PFSK-1 (cell line): ENCODE measurements around the gene CD63.

Experiments used
- FOXP2 ChIP-seq: optimal IDR thresholded peaks from 2 replicates; pipeline ENCODE3; 2011; ENCODE audit warnings: borderline replicate concordance, control low read depth, inconsistent platforms; ENCODE audit not compliant: insufficient read depth; ENCODE audit errors: extremely low read length, extremely low read depth
- POLR2AphosphoS5 ChIP-seq: IDR thresholded peaks from 2 replicates; pipeline ENCODE4 v1.6.1; 2012; ENCODE audit warnings: low read depth, mild to moderate bottlenecking, control low read depth, low read length, moderate library complexity
- REST ChIP-seq, 2 experiments: IDR thresholded peaks; 2 replicates each; pipeline versions ENCODE4 v1.6.1 to v1.8.0; 2011 to 2012; ENCODE audit warnings: low read depth in 2 of 2, low read length in 2 of 2, control low read depth in 1 of 2, inconsistent platforms in 1 of 2, mild to moderate bottlenecking in 1 of 2, moderate library complexity in 1 of 2; ENCODE audit not compliant: insufficient read depth in 1 of 2
- SIN3A ChIP-seq: IDR thresholded peaks from 2 replicates; pipeline ENCODE4 v1.6.1; 2012; ENCODE audit warnings: mild to moderate bottlenecking, low read length, moderate library complexity, borderline replicate concordance; ENCODE audit not compliant: insufficient read depth
- TAF1 ChIP-seq: IDR thresholded peaks from 2 replicates; pipeline ENCODE4 v1.6.1; 2012; ENCODE audit warnings: low read length, control low read depth, borderline replicate concordance; ENCODE audit not compliant: insufficient read depth

CD63 gene

GRCh38 chr12:55723516-55724225 lies 5.1 kb downstream of the CD63 start:
- TF ChIP-seq FOXP2 (no peak), REST (IDR thresholded peaks at IDR 0.05; ENCODE audit: insufficient read depth in 1 of 2, low read depth in 2 of 2, low read length in 2 of 2) (no peak), POLR2AphosphoS5 (no peak), SIN3A (no peak), TAF1 (no peak)

- TF ChIP-seq TAF1 (no peak), FOXP2 (no peak), REST (IDR thresholded peaks at IDR 0.05; ENCODE audit: insufficient read depth in 1 of 2, low read depth in 2 of 2, low read length in 2 of 2) (no peak), SIN3A (no peak), POLR2AphosphoS5 (no peak; the same call in 1 of the 2 replicates)
Observed at GRCh38 chr12:55722948-55723347, 5.9 kb downstream of the CD63 start.

DNA sequence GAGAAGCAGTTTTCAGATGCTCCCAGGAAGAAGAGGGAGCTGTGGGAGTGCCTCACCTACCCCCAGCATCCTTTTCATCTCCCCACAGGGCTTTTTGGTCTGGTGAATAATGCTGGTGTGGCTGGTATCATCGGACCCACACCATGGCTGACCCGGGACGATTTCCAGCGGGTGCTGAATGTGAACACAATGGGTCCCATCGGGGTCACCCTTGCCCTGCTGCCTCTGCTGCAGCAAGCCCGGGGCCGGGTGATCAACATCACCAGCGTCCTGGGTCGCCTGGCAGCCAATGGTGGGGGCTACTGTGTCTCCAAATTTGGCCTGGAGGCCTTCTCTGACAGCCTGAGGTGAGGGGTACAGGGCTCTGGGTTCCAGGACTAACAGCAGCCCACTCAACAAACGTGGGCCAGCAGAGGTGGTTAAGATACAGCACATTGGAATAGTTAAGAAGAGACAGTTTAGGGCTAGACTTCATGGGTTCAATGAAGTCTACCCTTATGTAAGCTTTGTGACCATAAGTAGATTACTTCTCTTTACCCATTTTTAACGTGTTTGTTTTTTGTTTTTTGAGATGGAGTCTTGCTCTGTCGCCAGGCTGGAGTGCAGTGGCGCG lies 7.1 kb downstream of the CD63 start:
- no peak for TF ChIP-seq FOXP2

- TF ChIP-seq POLR2AphosphoS5 (no peak), SIN3A (no peak), REST (IDR thresholded peaks at IDR 0.05; ENCODE audit: insufficient read depth in 1 of 2, low read depth in 2 of 2, low read length in 2 of 2) (no peak), FOXP2 (no peak), TAF1 (no peak)
Observed at GRCh38 chr12:55720894-55721444, 7.8 kb downstream of the CD63 start.

GRCh38 chr12:55720071-55720564 lies 8.7 kb downstream of the CD63 start, which contains the start of gene RDH5:
RDH5 (plus strand) TSS chr12:55720393; CDS start chr12:55721185, 792 bp downstream.
- TF ChIP-seq TAF1 = no peak
- TF ChIP-seq FOXP2 = no peak

- no peak for TF ChIP-seq FOXP2
- no peak for TF ChIP-seq REST (IDR thresholded peaks at IDR 0.05; ENCODE audit: insufficient read depth in 1 of 2, low read depth in 2 of 2, low read length in 2 of 2)
- no peak for TF ChIP-seq TAF1
- no peak for TF ChIP-seq SIN3A
- TF ChIP-seq POLR2AphosphoS5 = no peak
Observed at GRCh38 chr12:55719371-55719770, 9.4 kb downstream of the CD63 start.
